Panc1 (cell line): ENCODE data around the gene ARID5A. TPM values are rescaled to one million over a fixed set of nuclear protein-coding genes. Genes with fewer than 3 reads are reported as not detected.

ENCODE experiments used
- ATAC-seq: fragments of 200-7000 bp; cut with Tn5 transposase; 2 replicates; pipeline ENCODE4 v1.9.1; 2020; ENCODE audit warnings: mild to moderate bottlenecking, moderate library complexity
- BruUV-seq: library from RNA; stranded (reverse); fragments of 400-500 nt; replicated peaks from 2 replicates; lab custom pipeline; 2021; lab: Mats Ljungman, UMichigan
- CTCF ChIA-PET: fragments of 300-600 bp; sonication (Branson Sonifier 250); formaldehyde crosslinking; loops from one replicate; lab custom pipeline; 2022; ENCODE audit warnings: antibody characterized with exemption; lab: Charles Lee
- POLR2A ChIA-PET: fragments of 300-600 bp; sonication (Branson Sonifier 250); formaldehyde crosslinking; loops from one replicate; lab custom pipeline; 2022; ENCODE audit warnings: antibody characterized with exemption; lab: Charles Lee
- DNase-seq: peaks from one replicate; pipeline ENCODE4 v3.0.0-alpha.2; 2010; ENCODE audit warnings: low read depth, low spot score
- H3K27ac ChIP-seq: 2 replicates; pipeline ENCODE4 v1.5.1; 2011; ENCODE audit warnings: mild to moderate bottlenecking, low read length, inconsistent platforms
- H3K27me3 ChIP-seq: fragments of 200-500 bp; sonication (Bioruptor generic); 2 replicates; pipeline ENCODE4 v1.6.0; 2014; ENCODE audit warnings: low read length, inconsistent platforms; ENCODE audit not compliant: control insufficient read depth, insufficient read depth
- H3K36me3 ChIP-seq: fragments of 200-500 bp; sonication (Bioruptor generic); 2 replicates; pipeline ENCODE4 v1.5.1; 2014; ENCODE audit warnings: inconsistent platforms, mild to moderate bottlenecking, low read length, moderate library complexity; ENCODE audit not compliant: control insufficient read depth, insufficient read depth
- H3K4me1 ChIP-seq: 2 replicates; pipeline ENCODE4 v1.5.1; 2011; ENCODE audit warnings: inconsistent platforms, mild to moderate bottlenecking, low read length, moderate library complexity; ENCODE audit not compliant: control insufficient read depth, insufficient read depth
- H3K4me3 ChIP-seq, 2 experiments: 2 replicates each; pipeline ENCODE4 v1.5.1; 2011 to 2012; ENCODE audit warnings: low read depth in 2 of 2, low read length in 2 of 2, mild to moderate bottlenecking in 2 of 2, inconsistent platforms in 1 of 2, moderate library complexity in 1 of 2
- H3K9me3 ChIP-seq: fragments of 200-500 bp; sonication (Bioruptor generic); 2 replicates; pipeline ENCODE4 v1.5.1; 2014; ENCODE audit warnings: low read depth, mild to moderate bottlenecking, inconsistent platforms, low read length, moderate library complexity; ENCODE audit not compliant: control insufficient read depth, insufficient read depth
- POLR2AphosphoS5 ChIP-seq: IDR thresholded peaks from 2 replicates; pipeline ENCODE4 v1.6.1; 2012; ENCODE audit warnings: mild to moderate bottlenecking, low read depth, low read length, moderate library complexity
- SIN3A ChIP-seq: IDR thresholded peaks from 2 replicates; pipeline ENCODE4 v1.6.1; 2012; ENCODE audit warnings: low read depth, mild to moderate bottlenecking, low read length, moderate library complexity, borderline replicate concordance; ENCODE audit not compliant: insufficient read depth
- TCF7L2 ChIP-seq: IDR thresholded peaks from 2 replicates; pipeline ENCODE4 v1.6.1; 2011; ENCODE audit warnings: mild to moderate bottlenecking, low read depth, low read length, inconsistent platforms
- in situ Hi-C: cut with HindIII; loops from 2 replicates; pipeline ENCODE4 v1.10.0; 2016; ENCODE audit warnings: low sequenced_read_pairs, low pct_unique_long_range_greater_than_20kb
- intact Hi-C: fragments of 100-400 bp; cut with micrococcal nuclease; formaldehyde crosslinking; loops from one replicate; pipeline ENCODE4 v1.10.0; 2022; ENCODE audit not compliant: unreplicated experiment
- total RNA-seq: library from RNA; stranded (reverse); gene quantifications from one replicate; pipeline ENCODE4 v1.2.1, GENCODE V29; 2021; ENCODE audit not compliant: unreplicated experiment
- TF ChIP-seq, protein P1 (sequence below), 2 experiments: IDR thresholded peaks; 2 replicates each; pipeline ENCODE4 v1.6.1; 2011 to 2012; ENCODE audit warnings: low read depth in 2 of 2, control low read depth in 1 of 2, low read length in 1 of 2, mild to moderate bottlenecking in 1 of 2, moderate library complexity in 1 of 2; ENCODE audit not compliant: insufficient read depth in 1 of 2
- TF ChIP-seq, protein P2 (sequence below): fragments of 450-650 bp; IDR thresholded peaks from 2 replicates; pipeline ENCODE4 v1.5.1; 2017; ENCODE audit warnings: mild to moderate bottlenecking

ARID5A gene
- total RNA-seq, 1 experiment from 2014 or later: 19.3 TPM

GRCh38 chr2:96584017-96584416 lies 47.5 kb downstream of the ARID5A start:
- CTCF ChIA-PET: no interaction called here
- H3K9me3 ChIP-seq: no peaks in the 10 kb centered on the region
- no TSS peak for BruUV-seq
- DNase-seq (no peak), ATAC-seq (no peak; the same call in 1 of the 2 replicates)
- no peaks in the 10 kb centered on the region for H3K36me3 ChIP-seq
- H3K4me3 ChIP-seq: no peak overlapping the region
- H3K4me1 ChIP-seq: no peaks in the 10 kb centered on the region
- in situ Hi-C loops (no loop called here), intact Hi-C loops (no loop called here)
- TF ChIP-seq, protein P1, sequence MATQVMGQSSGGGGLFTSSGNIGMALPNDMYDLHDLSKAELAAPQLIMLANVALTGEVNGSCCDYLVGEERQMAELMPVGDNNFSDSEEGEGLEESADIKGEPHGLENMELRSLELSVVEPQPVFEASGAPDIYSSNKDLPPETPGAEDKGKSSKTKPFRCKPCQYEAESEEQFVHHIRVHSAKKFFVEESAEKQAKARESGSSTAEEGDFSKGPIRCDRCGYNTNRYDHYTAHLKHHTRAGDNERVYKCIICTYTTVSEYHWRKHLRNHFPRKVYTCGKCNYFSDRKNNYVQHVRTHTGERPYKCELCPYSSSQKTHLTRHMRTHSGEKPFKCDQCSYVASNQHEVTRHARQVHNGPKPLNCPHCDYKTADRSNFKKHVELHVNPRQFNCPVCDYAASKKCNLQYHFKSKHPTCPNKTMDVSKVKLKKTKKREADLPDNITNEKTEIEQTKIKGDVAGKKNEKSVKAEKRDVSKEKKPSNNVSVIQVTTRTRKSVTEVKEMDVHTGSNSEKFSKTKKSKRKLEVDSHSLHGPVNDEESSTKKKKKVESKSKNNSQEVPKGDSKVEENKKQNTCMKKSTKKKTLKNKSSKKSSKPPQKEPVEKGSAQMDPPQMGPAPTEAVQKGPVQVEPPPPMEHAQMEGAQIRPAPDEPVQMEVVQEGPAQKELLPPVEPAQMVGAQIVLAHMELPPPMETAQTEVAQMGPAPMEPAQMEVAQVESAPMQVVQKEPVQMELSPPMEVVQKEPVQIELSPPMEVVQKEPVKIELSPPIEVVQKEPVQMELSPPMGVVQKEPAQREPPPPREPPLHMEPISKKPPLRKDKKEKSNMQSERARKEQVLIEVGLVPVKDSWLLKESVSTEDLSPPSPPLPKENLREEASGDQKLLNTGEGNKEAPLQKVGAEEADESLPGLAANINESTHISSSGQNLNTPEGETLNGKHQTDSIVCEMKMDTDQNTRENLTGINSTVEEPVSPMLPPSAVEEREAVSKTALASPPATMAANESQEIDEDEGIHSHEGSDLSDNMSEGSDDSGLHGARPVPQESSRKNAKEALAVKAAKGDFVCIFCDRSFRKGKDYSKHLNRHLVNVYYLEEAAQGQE (IDR thresholded peaks at IDR 0.05; ENCODE audit: insufficient read depth in 1 of 2, low read depth in 2 of 2, low read length in 1 of 2): no peak
- TF ChIP-seq TCF7L2 (no peak), SIN3A (no peak), POLR2AphosphoS5 (no peak)
- TF ChIP-seq, protein P2, sequence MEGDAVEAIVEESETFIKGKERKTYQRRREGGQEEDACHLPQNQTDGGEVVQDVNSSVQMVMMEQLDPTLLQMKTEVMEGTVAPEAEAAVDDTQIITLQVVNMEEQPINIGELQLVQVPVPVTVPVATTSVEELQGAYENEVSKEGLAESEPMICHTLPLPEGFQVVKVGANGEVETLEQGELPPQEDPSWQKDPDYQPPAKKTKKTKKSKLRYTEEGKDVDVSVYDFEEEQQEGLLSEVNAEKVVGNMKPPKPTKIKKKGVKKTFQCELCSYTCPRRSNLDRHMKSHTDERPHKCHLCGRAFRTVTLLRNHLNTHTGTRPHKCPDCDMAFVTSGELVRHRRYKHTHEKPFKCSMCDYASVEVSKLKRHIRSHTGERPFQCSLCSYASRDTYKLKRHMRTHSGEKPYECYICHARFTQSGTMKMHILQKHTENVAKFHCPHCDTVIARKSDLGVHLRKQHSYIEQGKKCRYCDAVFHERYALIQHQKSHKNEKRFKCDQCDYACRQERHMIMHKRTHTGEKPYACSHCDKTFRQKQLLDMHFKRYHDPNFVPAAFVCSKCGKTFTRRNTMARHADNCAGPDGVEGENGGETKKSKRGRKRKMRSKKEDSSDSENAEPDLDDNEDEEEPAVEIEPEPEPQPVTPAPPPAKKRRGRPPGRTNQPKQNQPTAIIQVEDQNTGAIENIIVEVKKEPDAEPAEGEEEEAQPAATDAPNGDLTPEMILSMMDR: no peak
- no peaks in the 10 kb centered on the region for H3K27me3 ChIP-seq
- POLR2A ChIA-PET: no interaction called here
- H3K27ac ChIP-seq: no peak overlapping the region

- no TSS peak for BruUV-seq
- Histone ChIP-seq H3K4me1 (no peaks in the 10 kb centered on the region), H3K27me3 (no peaks in the 10 kb centered on the region), H3K27ac (no peak overlapping the region), H3K9me3 (no peaks in the 10 kb centered on the region), H3K4me3 (no peak overlapping the region), H3K36me3 (no peaks in the 10 kb centered on the region; the same call in 1 of the 2 replicates)
- intact Hi-C loops: no loop called here
- ATAC-seq (no peak), DNase-seq (no peak)
- POLR2A ChIA-PET: no interaction called here
- in situ Hi-C loops: no loop called here
- TF ChIP-seq, protein P1 (IDR thresholded peaks at IDR 0.05; ENCODE audit: insufficient read depth in 1 of 2, low read depth in 2 of 2, low read length in 1 of 2): no peak
- TF ChIP-seq POLR2AphosphoS5: no peak
- TF ChIP-seq SIN3A: no peak
- TF ChIP-seq, protein P2: no peak
- no peak for TF ChIP-seq TCF7L2
- CTCF ChIA-PET: no interaction called here
Measured at GRCh38 chr2:96587843-96588242, 51.3 kb downstream of the ARID5A start.
